HEK293 (cell line): ENCODE results near the gene C1QL4.
A peak's percentile ranks its signal among the peaks of the same experiment; 100 is the strongest.

Source experiments
- CTCF ChIA-PET: fragments of 350-600 bp; formaldehyde crosslinking; extraction: SDS; loops from one replicate; lab custom pipeline; 2021; ENCODE audit warnings: antibody characterized with exemption; lab: Yijun Ruan, JAX
- POLR2A ChIA-PET: fragments of 300-600 bp; formaldehyde crosslinking; extraction: SDS; loops from one replicate; lab custom pipeline; 2020; ENCODE audit warnings: antibody characterized with exemption, inconsistent platforms; lab: Yijun Ruan, JAX
- H3K27ac ChIP-seq: fragments of 200-500 bp; sonication (Bioruptor generic); 2 replicates; pipeline ENCODE4 v1.5.1; 2014; ENCODE audit warnings: low read depth, low read length, control low read depth, inconsistent platforms; ENCODE audit errors: extremely low read depth
- H3K36me3 ChIP-seq, 2 experiments: fragments of 200-500 bp in 1 of 2; sonication (Bioruptor generic) in 1 of 2; 1 replicate in 1 of 2; 2 replicates in 1 of 2; pipeline ENCODE4 v1.5.1; 2014 to 2017; ENCODE audit warnings: inconsistent platforms in 2 of 2, low read length in 2 of 2; ENCODE audit not compliant: control insufficient read depth in 2 of 2, insufficient read depth in 1 of 2
- H3K4me1 ChIP-seq: fragments of 200-500 bp; sonication (Bioruptor generic); 2 replicates; pipeline ENCODE4 v1.5.1; 2014; ENCODE audit warnings: mild to moderate bottlenecking, low read length, inconsistent platforms; ENCODE audit not compliant: control insufficient read depth, insufficient read depth
- H3K4me3 ChIP-seq: 2 replicates; pipeline ENCODE4 v1.5.1; 2011; ENCODE audit warnings: low read depth, mild to moderate bottlenecking, control low read depth, low read length, moderate library complexity
- H3K9me3 ChIP-seq: fragments of 200-500 bp; sonication (Bioruptor generic); 2 replicates; pipeline ENCODE4 v1.5.1; 2014; ENCODE audit warnings: low read depth, low read length, inconsistent platforms; ENCODE audit not compliant: control insufficient read depth, insufficient read depth
- GLIS2 ChIP-seq: fragments of 450-650 bp; formaldehyde crosslinking; IDR thresholded peaks from 2 replicates; pipeline ENCODE4 v1.5.1; 2016; ENCODE audit warnings: missing biosample characterization, missing genetic modification characterization
- SP3 ChIP-seq: fragments of 450-650 bp; formaldehyde crosslinking; IDR thresholded peaks from 2 replicates; pipeline ENCODE4 v1.5.1; 2016; ENCODE audit warnings: missing biosample characterization, missing genetic modification characterization
- TCF7L2 ChIP-seq: IDR thresholded peaks from 2 replicates; pipeline ENCODE4 v1.6.1; 2011; ENCODE audit warnings: low read depth, mild to moderate bottlenecking, inconsistent platforms, low read length, moderate library complexity, borderline replicate concordance
- ZBTB6 ChIP-seq: fragments of 450-650 bp; formaldehyde crosslinking; IDR thresholded peaks from 2 replicates; pipeline ENCODE4 v1.5.1; 2017; ENCODE audit warnings: missing biosample characterization, missing genetic modification characterization
- ZFP41 ChIP-seq: fragments of 450-650 bp; formaldehyde crosslinking; IDR thresholded peaks from 2 replicates; pipeline ENCODE4 v1.5.1; 2016; ENCODE audit warnings: missing biosample characterization, missing genetic modification characterization, borderline replicate concordance
- ZNF19 ChIP-seq: fragments of 450-650 bp; formaldehyde crosslinking; IDR thresholded peaks from 2 replicates; pipeline ENCODE4; 2016; ENCODE audit warnings: missing biosample characterization, missing genetic modification characterization, low read depth
- ZNF214 ChIP-seq: fragments of 450-650 bp; formaldehyde crosslinking; IDR thresholded peaks from 2 replicates; pipeline ENCODE4 v1.5.1; 2017; ENCODE audit warnings: missing biosample characterization, mild to moderate bottlenecking, missing genetic modification characterization, borderline replicate concordance
- ZNF239 ChIP-seq: fragments of 450-650 bp; formaldehyde crosslinking; IDR thresholded peaks from 2 replicates; pipeline ENCODE4 v1.5.1; 2016; ENCODE audit warnings: missing biosample characterization, missing genetic modification characterization
- ZNF248 ChIP-seq: fragments of 450-650 bp; formaldehyde crosslinking; IDR thresholded peaks from 2 replicates; pipeline ENCODE4 v1.5.1; 2017; ENCODE audit warnings: missing biosample characterization, missing genetic modification characterization
- ZNF274 ChIP-seq, 2 experiments: fragments of 200-500 bp in 1 of 2; fragments of 450-650 bp in 1 of 2; sonication (Bioruptor generic) in 1 of 2; formaldehyde crosslinking in 1 of 2; IDR thresholded peaks; 2 replicates each; pipeline versions ENCODE4 v1.5.1 to v1.6.1; 2014 to 2016; ENCODE audit warnings: borderline replicate concordance in 1 of 2, inconsistent platforms in 1 of 2, low read length in 1 of 2, missing biosample characterization in 1 of 2, missing genetic modification characterization in 1 of 2
- ZNF335 ChIP-seq: fragments of 450-650 bp; formaldehyde crosslinking; conservative IDR thresholded peaks from 2 replicates; pipeline ENCODE4 v1.5.1; 2016; ENCODE audit warnings: missing biosample characterization, missing genetic modification characterization
- ZNF433 ChIP-seq: fragments of 450-650 bp; formaldehyde crosslinking; IDR thresholded peaks from 2 replicates; pipeline ENCODE4 v1.5.1; 2016; ENCODE audit warnings: missing biosample characterization, missing genetic modification characterization, low read depth
- ZNF660 ChIP-seq: fragments of 450-650 bp; IDR thresholded peaks from 2 replicates; pipeline ENCODE4 v1.5.1; 2018; ENCODE audit warnings: missing biosample characterization, mild to moderate bottlenecking, missing genetic modification characterization
- ZNF701 ChIP-seq: fragments of 450-650 bp; formaldehyde crosslinking; IDR thresholded peaks from 2 replicates; pipeline ENCODE4 v1.5.1; 2016; ENCODE audit warnings: missing biosample characterization, missing genetic modification characterization
- ZNF76 ChIP-seq: fragments of 450-650 bp; formaldehyde crosslinking; IDR thresholded peaks from 2 replicates; pipeline ENCODE4; 2016; ENCODE audit warnings: low read depth, missing biosample characterization, missing genetic modification characterization, borderline replicate concordance
- TF ChIP-seq, protein P1 (sequence below): fragments of 450-650 bp; formaldehyde crosslinking; IDR thresholded peaks from 2 replicates; pipeline ENCODE4 v1.5.1; 2017; ENCODE audit warnings: missing biosample characterization, missing genetic modification characterization
- TF ChIP-seq, protein P2 (sequence below): fragments of 450-650 bp; IDR thresholded peaks from 2 replicates; pipeline ENCODE4 v1.5.1; 2018; ENCODE audit warnings: missing biosample characterization, missing genetic modification characterization

Gene C1QL4

GRCh38 chr12:49338830-49339463 lies 2.0 kb upstream of the C1QL4 start (continued):
- TF ChIP-seq ZNF214 (tag by site-specific recombination) = no peak
- TF ChIP-seq, protein P1, sequence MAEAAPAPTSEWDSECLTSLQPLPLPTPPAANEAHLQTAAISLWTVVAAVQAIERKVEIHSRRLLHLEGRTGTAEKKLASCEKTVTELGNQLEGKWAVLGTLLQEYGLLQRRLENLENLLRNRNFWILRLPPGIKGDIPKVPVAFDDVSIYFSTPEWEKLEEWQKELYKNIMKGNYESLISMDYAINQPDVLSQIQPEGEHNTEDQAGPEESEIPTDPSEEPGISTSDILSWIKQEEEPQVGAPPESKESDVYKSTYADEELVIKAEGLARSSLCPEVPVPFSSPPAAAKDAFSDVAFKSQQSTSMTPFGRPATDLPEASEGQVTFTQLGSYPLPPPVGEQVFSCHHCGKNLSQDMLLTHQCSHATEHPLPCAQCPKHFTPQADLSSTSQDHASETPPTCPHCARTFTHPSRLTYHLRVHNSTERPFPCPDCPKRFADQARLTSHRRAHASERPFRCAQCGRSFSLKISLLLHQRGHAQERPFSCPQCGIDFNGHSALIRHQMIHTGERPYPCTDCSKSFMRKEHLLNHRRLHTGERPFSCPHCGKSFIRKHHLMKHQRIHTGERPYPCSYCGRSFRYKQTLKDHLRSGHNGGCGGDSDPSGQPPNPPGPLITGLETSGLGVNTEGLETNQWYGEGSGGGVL = peak; percentile 78
- 0 out of 2 replicates have a peak, but pooled peaks have one; percentile 25 for TF ChIP-seq ZNF335 (tag by site-specific recombination)
- no peak for TF ChIP-seq ZNF701

DNA sequence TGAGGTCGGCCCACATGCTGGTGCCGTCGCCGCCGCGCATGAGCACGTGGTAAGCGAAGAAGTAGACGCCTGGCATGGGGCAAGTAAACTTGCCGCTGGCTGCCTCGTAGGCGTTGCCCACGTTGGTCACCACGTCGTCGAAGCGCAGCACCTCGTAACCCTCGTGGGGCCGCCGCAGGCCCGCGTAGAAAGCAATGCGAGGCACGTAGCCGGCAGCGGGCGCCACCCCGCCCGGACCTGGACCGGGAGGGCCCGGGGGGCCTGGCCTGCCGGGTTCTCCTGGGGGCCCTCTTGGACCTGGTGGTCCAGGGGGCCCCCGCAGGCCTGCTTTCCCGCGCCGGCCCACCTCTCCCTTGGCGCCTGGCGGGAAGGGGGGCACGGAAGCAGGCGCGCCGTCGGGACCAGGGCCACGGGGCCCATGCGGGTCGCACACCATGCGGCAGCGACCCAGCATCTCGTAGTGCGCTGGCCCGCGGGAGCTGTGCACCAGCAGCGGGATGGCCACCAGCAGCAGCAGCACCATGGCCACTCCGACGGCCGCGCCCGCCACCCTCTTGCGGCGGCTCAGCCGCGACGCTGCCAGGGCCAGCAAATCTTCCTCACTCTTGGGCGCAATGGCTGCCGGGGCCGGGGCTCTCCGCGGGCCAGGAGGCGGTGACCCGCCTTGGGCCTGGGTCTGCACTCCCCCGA lies 888 bp downstream of the C1QL4 start:
- POLR2A ChIA-PET = interaction anchor here (0.8 to 8.2 kb wide), 4 partner anchors 10 to 39 kb away, joined by 3 to 82 read pairs (median 5); partner anchors contain the start of gene TROAP
- no peak overlapping the region for H3K27ac ChIP-seq
- H3K9me3 ChIP-seq = no peaks in the 10 kb centered on the region
- H3K4me3 ChIP-seq = no peak overlapping the region
- CTCF ChIA-PET = interaction anchor here (1.0 to 11.4 kb wide), 9 partner anchors 11 to 287 kb away, joined by 3 to 185 read pairs (median 7); partner anchors contain the start of genes DNAJC22, PRPF40B, PRPH and TROAP
- H3K36me3 ChIP-seq = peaks cover 0 to 12% of the 10 kb centered on the region in 2 experiments; a peak in 1 of 3 replicates
- TF ChIP-seq ZNF239 = no peak
- no peak for TF ChIP-seq ZBTB6
- TF ChIP-seq ZNF76 (tag by site-specific recombination) = no peak
- TF ChIP-seq ZNF660 (tag by site-specific recombination) = no peak
- TF ChIP-seq, protein P2, sequence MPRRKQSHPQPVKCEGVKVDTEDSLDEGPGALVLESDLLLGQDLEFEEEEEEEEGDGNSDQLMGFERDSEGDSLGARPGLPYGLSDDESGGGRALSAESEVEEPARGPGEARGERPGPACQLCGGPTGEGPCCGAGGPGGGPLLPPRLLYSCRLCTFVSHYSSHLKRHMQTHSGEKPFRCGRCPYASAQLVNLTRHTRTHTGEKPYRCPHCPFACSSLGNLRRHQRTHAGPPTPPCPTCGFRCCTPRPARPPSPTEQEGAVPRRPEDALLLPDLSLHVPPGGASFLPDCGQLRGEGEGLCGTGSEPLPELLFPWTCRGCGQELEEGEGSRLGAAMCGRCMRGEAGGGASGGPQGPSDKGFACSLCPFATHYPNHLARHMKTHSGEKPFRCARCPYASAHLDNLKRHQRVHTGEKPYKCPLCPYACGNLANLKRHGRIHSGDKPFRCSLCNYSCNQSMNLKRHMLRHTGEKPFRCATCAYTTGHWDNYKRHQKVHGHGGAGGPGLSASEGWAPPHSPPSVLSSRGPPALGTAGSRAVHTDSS (tag by site-specific recombination) = no peak
- TF ChIP-seq ZNF274 (IDR thresholded peaks at IDR 0.05; ENCODE audit: low read length) = no peak
- TF ChIP-seq ZNF274 (tag by site-specific recombination; IDR thresholded peaks at IDR 0.05; ENCODE audit: borderline replicate concordance) = no peak
- no peak for TF ChIP-seq ZNF19 (tag by site-specific recombination)
- no peak for TF ChIP-seq GLIS2 (tag by site-specific recombination)
- TF ChIP-seq ZNF248 = no peak
- no peak for TF ChIP-seq SP3 (tag by site-specific recombination)
- TF ChIP-seq TCF7L2 = no peak
- no peak for TF ChIP-seq ZFP41 (tag by site-specific recombination)
- no peak for TF ChIP-seq ZNF433 (tag by site-specific recombination)
- peaks cover 9% of the 10 kb centered on the region; the same call in 1 of the 2 replicates for H3K4me1 ChIP-seq
